ENCODE measurements around the gene SUPT16H.

GRCh38 chr14:21395450-21395849, 11.6 kb upstream of the SUPT16H start:
- TF ChIP-seq CTCF (IDR thresholded peaks at IDR 0.05) (no peak), POLR2A (IDR thresholded peaks at IDR 0.05) (no peak)
